GM19452 (cell line): ENCODE data around the gene EIF4G1.
"Not testable (repeated sequence)": the region's sequence is repeated elsewhere in the genome, so short reads cannot be mapped to it uniquely, and the experiment has no call there.

Source experiments
- ATAC-seq: cut with Tn5 transposase; IDR thresholded peaks from one replicate; pipeline ENCODE4 v1.9.1; 2021; ENCODE audit not compliant: unreplicated experiment

Gene EIF4G1

GRCh38 chr3:184314363-184314699 is at the start of gene EIF4G1:
Gene EIF4G1 (plus strand): TSS chr3:184314606. CDS start chr3:184315797, 1,191 bp downstream.
- ATAC-seq, result peak; percentile 87

- not testable (repeated sequence) for ATAC-seq
Observed at GRCh38 chr3:184267249-184267648, 47.2 kb upstream of the EIF4G1 start.

GRCh38 chr3:184272269-184272668 is 42.1 kb upstream of the EIF4G1 start:
- ATAC-seq, result no peak

DNA sequence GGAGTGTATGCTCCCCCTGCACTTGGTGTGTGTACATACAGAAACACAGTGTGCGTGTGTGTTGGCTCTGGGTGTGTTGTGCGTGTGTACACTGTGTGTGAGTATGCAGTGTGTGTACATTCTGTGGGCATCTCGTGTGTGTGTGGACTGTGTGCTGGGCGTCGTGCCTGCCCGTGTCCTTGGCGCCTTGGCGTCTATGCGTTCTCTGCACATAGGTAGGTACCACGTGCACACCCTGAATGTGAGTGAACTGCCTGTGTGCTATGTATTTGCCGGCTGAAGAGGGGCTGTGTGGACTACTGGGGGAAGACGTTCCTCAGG is 39.1 kb upstream of the EIF4G1 start:
- ATAC-seq, result no peak

- no peak for ATAC-seq
Observed at GRCh38 chr3:184275961-184276910, 38.2 kb upstream of the EIF4G1 start, which contains the start of gene ECE2. Gene ECE2 (plus strand): TSS chr3:184276022. CDS start chr3:184276154, 132 bp downstream.

GRCh38 chr3:184277366-184277765 is 37.0 kb upstream of the EIF4G1 start:
- no peak for ATAC-seq

DNA sequence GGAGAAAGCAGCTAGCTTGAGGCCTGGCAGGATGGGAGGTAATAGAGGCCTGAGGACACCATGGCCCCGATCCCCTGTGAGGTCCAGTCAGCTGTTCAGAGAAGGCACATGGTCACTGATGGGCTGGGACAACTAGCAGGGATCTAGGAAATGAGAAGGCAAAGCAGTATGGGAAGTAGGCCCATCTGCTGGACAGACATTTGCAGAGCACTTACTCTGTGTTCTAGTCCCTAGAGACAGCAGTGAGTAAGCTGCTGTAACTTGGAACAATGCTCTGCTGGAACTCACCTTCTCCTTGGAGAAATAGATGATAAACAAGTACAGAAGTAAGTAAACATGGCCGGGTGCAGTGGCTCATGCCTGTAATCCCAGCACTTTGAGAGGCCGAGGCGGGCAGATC is 31.5 kb upstream of the EIF4G1 start:
- no peak for ATAC-seq

- no peak for ATAC-seq
Observed at GRCh38 chr3:184283681-184284080, 30.7 kb upstream of the EIF4G1 start.

DNA sequence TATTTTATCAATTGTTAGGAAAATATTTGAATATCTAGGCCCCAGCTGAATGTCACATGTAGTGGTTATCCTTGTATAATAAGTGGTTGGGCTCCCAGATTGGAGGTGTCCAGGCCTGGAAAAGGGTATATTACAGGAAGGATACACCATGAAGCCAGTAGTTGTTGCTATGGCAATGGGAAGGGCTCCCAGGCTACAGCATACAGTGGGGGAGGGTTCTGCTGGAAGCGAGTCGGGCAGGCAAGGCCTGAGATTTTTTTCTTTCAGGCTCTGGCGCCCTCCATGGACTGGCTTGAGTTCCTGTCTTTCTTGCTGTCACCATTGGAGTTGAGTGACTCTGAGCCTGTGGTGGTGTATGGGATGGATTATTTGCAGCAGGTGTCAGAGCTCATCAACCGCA is 29.7 kb upstream of the EIF4G1 start:
- no peak for ATAC-seq

DNA sequence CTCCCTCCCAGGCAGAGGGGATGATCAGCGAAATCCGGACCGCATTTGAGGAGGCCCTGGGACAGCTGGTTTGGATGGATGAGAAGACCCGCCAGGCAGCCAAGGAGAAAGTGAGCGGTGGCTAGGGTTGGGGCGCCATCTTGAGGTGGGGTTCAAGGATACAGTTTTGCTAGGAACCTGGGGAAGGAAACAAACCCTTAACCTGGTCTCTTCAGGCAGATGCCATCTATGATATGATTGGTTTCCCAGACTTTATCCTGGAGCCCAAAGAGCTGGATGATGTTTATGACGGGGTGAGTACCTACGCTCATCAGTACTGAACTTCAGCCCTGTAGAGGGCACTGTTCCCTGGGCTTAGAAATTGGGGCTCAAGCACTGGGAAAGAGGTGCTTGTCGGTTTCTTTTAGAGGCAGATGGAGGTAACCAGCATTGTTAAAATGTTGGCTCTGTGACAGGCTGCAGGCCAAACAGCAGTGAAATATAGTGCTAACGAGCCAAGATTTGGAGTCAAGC is 24.9 kb upstream of the EIF4G1 start:
- no peak for ATAC-seq

GRCh38 chr3:184290331-184290730 is 24.1 kb upstream of the EIF4G1 start:
- ATAC-seq, result no peak

DNA sequence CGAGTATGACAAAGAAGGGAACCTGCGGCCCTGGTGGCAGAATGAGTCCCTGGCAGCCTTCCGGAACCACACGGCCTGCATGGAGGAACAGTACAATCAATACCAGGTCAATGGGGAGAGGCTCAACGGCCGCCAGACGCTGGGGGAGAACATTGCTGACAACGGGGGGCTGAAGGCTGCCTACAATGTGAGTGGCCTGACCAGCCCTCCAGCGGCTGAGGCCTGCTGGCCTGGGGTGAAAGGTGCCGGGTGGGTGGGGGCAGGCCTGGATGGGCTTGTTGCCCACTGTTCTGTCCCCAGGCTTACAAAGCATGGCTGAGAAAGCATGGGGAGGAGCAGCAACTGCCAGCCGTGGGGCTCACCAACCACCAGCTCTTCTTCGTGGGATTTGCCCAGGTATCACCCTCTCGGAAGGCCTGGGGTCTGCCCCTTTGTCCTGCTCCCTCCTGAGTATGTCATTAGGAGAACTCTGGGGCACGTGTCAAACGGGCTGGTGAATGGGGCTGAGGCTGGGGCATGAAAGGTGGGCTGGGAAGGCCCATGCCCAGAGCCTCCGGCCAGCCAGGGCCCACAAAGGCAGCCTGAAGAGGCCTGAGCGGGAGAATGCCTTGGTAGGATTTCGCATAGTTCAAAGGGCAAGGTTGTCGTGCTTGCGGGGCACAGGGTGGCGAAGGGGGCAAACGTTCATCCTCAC is 23.2 kb upstream of the EIF4G1 start:
- ATAC-seq, result no peak

- ATAC-seq, result no peak
Observed at GRCh38 chr3:184291738-184292445, 22.5 kb upstream of the EIF4G1 start.

- ATAC-seq, result no peak
Observed at GRCh38 chr3:184295771-184296170, 18.6 kb upstream of the EIF4G1 start.

DNA sequence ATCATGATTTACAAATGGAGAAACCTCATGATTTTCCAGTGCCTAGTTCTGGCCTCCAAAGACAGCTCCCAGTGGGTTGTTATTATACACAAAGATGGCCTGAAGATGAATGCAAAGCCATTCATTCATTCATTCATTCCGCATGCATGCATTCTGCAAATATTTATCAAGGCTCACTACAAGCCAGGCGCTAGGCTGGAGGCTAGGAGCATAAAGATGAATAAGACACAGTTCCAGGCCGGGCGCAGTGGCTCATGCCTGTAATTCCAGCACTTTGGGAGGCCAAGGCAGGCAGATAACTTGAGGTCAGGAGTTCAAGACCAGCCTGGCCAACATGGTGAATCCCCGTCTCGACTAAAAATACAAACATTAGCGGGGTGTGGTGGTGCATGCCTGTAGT is 17.8 kb upstream of the EIF4G1 start:
- ATAC-seq, result no peak

DNA sequence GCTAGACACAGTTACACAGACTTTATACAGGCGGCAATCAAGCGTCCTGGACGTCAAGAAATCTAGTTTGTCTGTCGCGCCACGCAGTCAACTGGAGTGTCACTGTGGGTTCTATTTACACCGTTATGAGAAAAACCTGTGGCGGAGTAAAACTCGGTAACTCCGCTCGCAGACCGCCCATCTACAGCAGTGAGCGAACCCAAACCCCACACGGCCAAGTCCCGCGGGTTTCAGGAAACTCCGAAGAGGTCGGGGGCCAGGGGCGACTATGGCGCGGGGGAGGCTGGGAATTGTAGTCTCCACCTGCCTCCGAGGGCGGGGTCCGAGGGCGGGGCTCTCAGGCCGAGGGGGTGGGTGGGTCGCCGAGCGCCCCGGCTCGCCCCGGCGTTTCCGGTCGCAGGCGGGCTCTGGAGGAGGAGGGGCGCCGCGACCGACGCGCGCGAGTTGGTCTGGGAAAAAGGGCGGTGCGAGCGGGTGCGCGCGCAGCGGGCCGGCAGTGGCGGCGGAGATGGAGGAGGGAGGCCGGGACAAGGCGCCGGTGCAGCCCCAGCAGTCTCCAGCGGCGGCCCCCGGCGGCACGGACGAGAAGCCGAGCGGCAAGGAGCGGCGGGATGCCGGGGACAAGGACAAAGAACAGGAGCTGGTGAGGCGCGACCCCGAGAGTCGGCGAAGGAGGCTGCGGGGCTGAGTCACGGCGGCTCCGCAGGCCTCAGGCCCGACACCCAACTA is 15.5 kb upstream of the EIF4G1 start, which contains the start of gene PSMD2:
Gene PSMD2, plus strand, starts transcription at position 483 of the 729 bp plus-strand sequence. Its CDS starts 26 bp downstream, at position 509.
- ATAC-seq, result peak; percentile 92

DNA sequence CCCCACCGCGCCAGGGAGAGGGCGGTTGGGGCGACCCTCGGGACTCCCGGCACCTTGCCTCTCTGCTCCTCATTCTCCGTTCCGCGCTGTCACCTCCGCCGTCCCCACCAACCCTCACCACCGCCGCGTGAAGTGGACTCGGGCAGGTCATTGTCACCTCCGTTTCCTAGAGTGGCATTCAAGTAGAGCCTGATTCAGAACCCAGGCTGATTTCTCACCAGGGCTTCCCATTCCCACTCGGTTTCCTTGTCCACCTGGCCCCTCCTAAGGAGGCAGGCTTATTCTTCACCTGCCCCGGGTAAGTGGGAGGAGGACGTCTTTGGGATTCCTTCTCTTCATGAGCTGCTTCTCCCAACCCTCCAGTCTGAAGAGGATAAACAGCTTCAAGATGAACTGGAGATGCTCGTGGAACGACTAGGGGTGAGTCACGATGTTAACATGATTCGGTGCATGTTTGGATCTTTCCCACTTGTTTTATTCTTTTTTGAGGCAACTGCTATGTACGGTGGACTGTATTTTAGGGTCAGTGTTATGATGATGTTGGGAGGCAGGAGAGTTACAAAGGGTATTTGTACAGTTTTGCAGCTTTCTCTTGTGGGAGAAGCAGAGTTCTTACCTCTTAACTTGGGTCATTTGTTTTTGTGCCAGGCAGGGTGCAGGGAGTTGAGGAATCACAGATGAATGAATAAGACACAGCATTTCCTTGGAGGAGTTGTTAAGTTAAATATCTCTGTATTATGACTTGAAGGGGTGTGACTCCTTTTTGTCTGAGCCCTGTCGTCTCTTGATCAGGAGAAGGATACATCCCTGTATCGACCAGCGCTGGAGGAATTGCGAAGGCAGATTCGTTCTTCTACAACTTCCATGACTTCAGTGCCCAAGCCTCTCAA is 14.7 kb upstream of the EIF4G1 start:
- ATAC-seq, result no peak

DNA sequence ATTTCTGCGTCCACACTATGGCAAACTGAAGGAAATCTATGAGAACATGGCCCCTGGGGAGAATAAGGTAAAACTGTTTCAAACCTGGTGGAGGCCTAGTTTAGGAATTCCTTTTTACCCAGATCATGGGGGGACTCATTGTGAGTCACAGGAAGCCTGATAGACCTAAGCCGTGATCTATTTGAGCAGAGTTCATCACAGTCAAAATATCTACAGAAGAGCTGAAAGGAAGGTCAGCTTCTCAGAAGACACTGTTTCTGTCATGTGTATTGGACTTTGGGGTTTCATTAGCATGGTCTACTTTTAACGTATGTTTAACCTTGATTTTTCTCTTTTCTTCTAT is 14.1 kb upstream of the EIF4G1 start:
- no peak for ATAC-seq

DNA sequence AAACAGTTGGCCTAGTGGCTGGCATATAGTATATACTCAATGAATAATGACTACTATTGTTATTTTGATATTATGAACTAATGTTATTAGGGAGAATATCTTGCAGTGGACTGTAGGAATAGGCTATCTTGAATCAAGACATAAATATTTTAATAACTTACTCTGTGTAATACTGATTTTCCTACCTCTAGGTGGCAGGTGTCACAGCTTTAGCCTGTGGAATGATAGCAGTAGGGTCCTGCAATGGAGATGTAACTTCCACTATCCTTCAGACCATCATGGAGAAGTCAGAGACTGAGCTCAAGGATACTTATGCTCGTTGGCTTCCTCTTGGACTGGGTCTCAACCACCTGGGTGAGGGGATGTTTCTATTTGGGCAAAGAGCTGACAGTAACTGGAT is 8.8 kb upstream of the EIF4G1 start:
- ATAC-seq, result no peak
